Measurements from ENCODE around the gene INF2. TPM values are rescaled to one million over a fixed set of nuclear protein-coding genes. Genes with fewer than 3 reads are reported as not detected.
"Not testable (repeated sequence)": the region's sequence is repeated elsewhere in the genome, so short reads cannot be mapped to it uniquely, and the experiment has no call there.

INF2 gene
- total RNA-seq, 1 experiment from 2014 or later: 58.3 TPM

GRCh38 chr14:104728631-104729030 lies 39.2 kb downstream of the INF2 start:
- Mint-ChIP-seq H3K27me3 (ENCODE audit: low read depth) (peaks cover 26% of the 10 kb centered on the region), H3K36me3 (ENCODE audit: insufficient read depth in 1 of 3, low read depth in 3 of 3) (peaks cover 0 to 3% (median 0%) of the 10 kb centered on the region in 3 experiments; a peak in 2 of 7 replicates), H3K27ac (no peak overlapping the region; a peak in 1 of 7 replicates), H3K4me1 (peaks cover 6 to 7% of the 10 kb centered on the region in 2 experiments), H3K4me3 (no peak overlapping the region; a peak in 1 of 5 replicates), H3K9me3 (peaks cover 0 to 3% of the 10 kb centered on the region in 2 experiments; a peak in 1 of 5 replicates)
- TF ChIP-seq CTCF (conservative IDR thresholded peaks at IDR 0.05): no peak
- H2BK20ac ChIP-seq (ENCODE audit: low read depth, low read length, poor library complexity, severe bottlenecking): no peak overlapping the region
- H4K91ac ChIP-seq (ENCODE audit: insufficient read length, low read depth, low read length): no peak overlapping the region
- no peak overlapping the region for H2BK5ac ChIP-seq (ENCODE audit: insufficient read length, low read length)
- no peak overlapping the region for H4K5ac ChIP-seq (ENCODE audit: insufficient read length, low read depth, low read length)
- H3K9ac ChIP-seq (ENCODE audit: extremely low read depth, insufficient read length, low read length): no peak overlapping the region
- no peaks in the 10 kb centered on the region for H3K23me2 ChIP-seq (ENCODE audit: insufficient read length, low read depth, low read length, poor library complexity, severe bottlenecking)
- H3K14ac ChIP-seq (ENCODE audit: insufficient read depth, low read length): no peak overlapping the region; the same call in 1 of the 2 replicates
- no peak overlapping the region for H2AK5ac ChIP-seq (ENCODE audit: insufficient read length, low read length)
- WGBS (ENCODE audit: extremely low coverage, insufficient read length, low lambda C conversion rate): no CpG with 5 or more reads among the region's 17 CpGs
- no peak overlapping the region for H2BK12ac ChIP-seq (ENCODE audit: insufficient read length, low read depth, low read length)
- peaks cover 2% of the 10 kb centered on the region for H4K20me1 ChIP-seq (ENCODE audit: control insufficient read depth, insufficient read depth, insufficient read length)
- H3K27me3 ChIP-seq (ENCODE audit: insufficient read depth, low read length): no peaks in the 10 kb centered on the region; the same call in 1 of the 2 replicates
- no peak overlapping the region for H2AFZ ChIP-seq (ENCODE audit: low read length)
- H4K8ac ChIP-seq (replicated peaks; ENCODE audit: insufficient read length, low read depth, low read length): no peak overlapping the region
- H3K27ac ChIP-seq (ENCODE audit: insufficient read length, low read depth, low read length): no peak overlapping the region
- no peak overlapping the region for H3K56ac ChIP-seq (ENCODE audit: insufficient read length, low read depth, low read length)
- no peaks in the 10 kb centered on the region for H3K9me3 ChIP-seq (ENCODE audit: control insufficient read depth, low read depth, low read length)
- no peak overlapping the region for H2BK120ac ChIP-seq (ENCODE audit: low read depth, low read length, poor library complexity, severe bottlenecking)
- no peak overlapping the region for H2BK15ac ChIP-seq (ENCODE audit: low read depth, low read length)
- no peaks in the 10 kb centered on the region for H3K4me1 ChIP-seq (ENCODE audit: insufficient read depth, low read length)
- no peak overlapping the region for H3K23ac ChIP-seq (ENCODE audit: insufficient read length, low read depth, low read length)
- H3K18ac ChIP-seq (ENCODE audit: insufficient read length, low read depth, low read length): no peak overlapping the region
- no peaks in the 10 kb centered on the region for H3K79me2 ChIP-seq (ENCODE audit: insufficient read depth, low read length)
- no peaks in the 10 kb centered on the region for H3K79me1 ChIP-seq (ENCODE audit: insufficient read depth, low read depth, low read length, poor library complexity, severe bottlenecking)
- no peak overlapping the region for H3K4me2 ChIP-seq (ENCODE audit: insufficient read depth, insufficient read length, low read length)
- no peak for DNase-seq
- no peak overlapping the region for H3T11ph ChIP-seq (ENCODE audit: low read length)
- H3K4ac ChIP-seq (ENCODE audit: low read depth, low read length): no peak overlapping the region

GRCh38 chr14:104729176-104729834 lies 39.9 kb downstream of the INF2 start:
- H3K4me3 Mint-ChIP-seq; H3K9ac ChIP-seq (ENCODE audit: extremely low read depth, insufficient read length, low read length); H3T11ph ChIP-seq (ENCODE audit: low read length); H3K18ac ChIP-seq (ENCODE audit: insufficient read length, low read depth, low read length); H3K79me2 ChIP-seq (ENCODE audit: insufficient read depth, low read length); H3K4me1 ChIP-seq (ENCODE audit: insufficient read depth, low read length); H3K9me3 ChIP-seq (ENCODE audit: control insufficient read depth, low read depth, low read length); H3K27ac ChIP-seq (ENCODE audit: insufficient read length, low read depth, low read length); H2BK12ac ChIP-seq (ENCODE audit: insufficient read length, low read depth, low read length); H2BK15ac ChIP-seq (ENCODE audit: low read depth, low read length); H3K9me3 Mint-ChIP-seq; H2BK20ac ChIP-seq (ENCODE audit: low read depth, low read length, poor library complexity, severe bottlenecking); H2AFZ ChIP-seq (ENCODE audit: low read length); DNase-seq; H3K4me1 Mint-ChIP-seq; H2BK120ac ChIP-seq (ENCODE audit: low read depth, low read length, poor library complexity, severe bottlenecking); H2BK5ac ChIP-seq (ENCODE audit: insufficient read length, low read length); H3K27me3 ChIP-seq (ENCODE audit: insufficient read depth, low read length); H3K4ac ChIP-seq (ENCODE audit: low read depth, low read length); H3K79me1 ChIP-seq (ENCODE audit: insufficient read depth, low read depth, low read length, poor library complexity, severe bottlenecking); H3K36me3 Mint-ChIP-seq (ENCODE audit: insufficient read depth in 1 of 3, low read depth in 3 of 3); H4K8ac ChIP-seq (replicated peaks; ENCODE audit: insufficient read length, low read depth, low read length); H4K20me1 ChIP-seq (ENCODE audit: control insufficient read depth, insufficient read depth, insufficient read length); H3K23ac ChIP-seq (ENCODE audit: insufficient read length, low read depth, low read length); H3K4me2 ChIP-seq (ENCODE audit: insufficient read depth, insufficient read length, low read length); H3K27ac Mint-ChIP-seq; H3K14ac ChIP-seq (ENCODE audit: insufficient read depth, low read length); H4K91ac ChIP-seq (ENCODE audit: insufficient read length, low read depth, low read length); H2AK5ac ChIP-seq (ENCODE audit: insufficient read length, low read length); H3K23me2 ChIP-seq (ENCODE audit: insufficient read length, low read depth, low read length, poor library complexity, severe bottlenecking); H4K5ac ChIP-seq (ENCODE audit: insufficient read length, low read depth, low read length); H3K56ac ChIP-seq (ENCODE audit: insufficient read length, low read depth, low read length): not testable (repeated sequence)
- WGBS (ENCODE audit: extremely low coverage, insufficient read length, low lambda C conversion rate): no CpG with 5 or more reads among the region's 73 CpGs
- H3K27me3 Mint-ChIP-seq (ENCODE audit: low read depth): peaks cover 26% of the 10 kb centered on the region

Data from H9 (cell line).